CD8-positive, alpha-beta memory T cell (primary cell): ENCODE measurements around the gene GET4. TPM values are rescaled to one million over a fixed set of nuclear protein-coding genes. Genes with fewer than 3 reads are reported as not detected.
A peak's percentile ranks its signal among the peaks of the same experiment; 100 is the strongest.

ENCODE experiments used
- CTCF ChIA-PET: fragments of 350-600 bp; sonication (Branson Sonifier 250); formaldehyde crosslinking; loops from one replicate; lab custom pipeline; 2021; ENCODE audit warnings: antibody characterized with exemption; lab: Charles Lee
- POLR2A ChIA-PET: fragments of 350-600 bp; sonication (Branson Sonifier 250); formaldehyde crosslinking; loops from one replicate; lab custom pipeline; 2021; ENCODE audit warnings: antibody characterized with exemption; lab: Charles Lee
- DNase-seq, 5 donors: peaks; one replicate each; pipeline versions ENCODE4 v3.0.0 to v3.0.0-alpha.2; 2020 to 2022; ENCODE audit warnings: mixed read lengths in 1 of 5
- H3K27ac ChIP-seq: one replicate; pipeline ENCODE4 v1.7.0; 2013; ENCODE audit warnings: low read depth, mild to moderate bottlenecking, low read length, moderate library complexity
- H3K27me3 ChIP-seq: 2 replicates; pipeline ENCODE4 v1.7.0; 2013; ENCODE audit warnings: low read length, mild to moderate bottlenecking; ENCODE audit not compliant: insufficient read depth, poor library complexity, severe bottlenecking
- H3K36me3 ChIP-seq: 2 replicates; pipeline ENCODE4 v1.7.0; 2013; ENCODE audit warnings: mild to moderate bottlenecking, low read length, moderate library complexity; ENCODE audit not compliant: insufficient read depth
- H3K4me1 ChIP-seq: 2 replicates; pipeline ENCODE4 v1.7.0; 2013; ENCODE audit warnings: mild to moderate bottlenecking, low read length, moderate library complexity; ENCODE audit not compliant: insufficient read depth
- H3K4me3 ChIP-seq: 2 replicates; pipeline ENCODE4 v1.7.0; 2013; ENCODE audit warnings: mild to moderate bottlenecking, low read length
- H3K9me3 ChIP-seq: 2 replicates; pipeline ENCODE4 v1.7.0; 2013; ENCODE audit warnings: mild to moderate bottlenecking, low read length
- H3K27ac Mint-ChIP-seq, 8 donors: one replicate each; pipeline ENCODE4 v1.8.0; 2020 to 2021; ENCODE audit warnings: mixed read lengths in 8 of 8, mild to moderate bottlenecking in 6 of 8, inconsistent platforms in 3 of 8, moderate library complexity in 3 of 8
- H3K27me3 Mint-ChIP-seq, 2 donors: one replicate each; pipeline ENCODE4 v1.8.0; 2020 to 2021; ENCODE audit warnings: mixed read lengths in 2 of 2, mild to moderate bottlenecking in 1 of 2, moderate library complexity in 1 of 2
- H3K36me3 Mint-ChIP-seq, 3 donors: one replicate each; pipeline ENCODE4 v1.8.0; 2020 to 2021; ENCODE audit warnings: mixed read lengths in 3 of 3, inconsistent platforms in 1 of 3, mild to moderate bottlenecking in 1 of 3
- H3K4me1 Mint-ChIP-seq, 3 donors: one replicate each; pipeline ENCODE4 v1.8.0; 2020 to 2021; ENCODE audit warnings: mixed read lengths in 3 of 3, inconsistent platforms in 1 of 3, mild to moderate bottlenecking in 1 of 3
- H3K4me3 Mint-ChIP-seq, 7 donors: one replicate each; pipeline ENCODE4 v1.8.0; 2020 to 2021; ENCODE audit warnings: mixed read lengths in 7 of 7, mild to moderate bottlenecking in 6 of 7, moderate library complexity in 4 of 7, inconsistent platforms in 2 of 7
- H3K9me3 Mint-ChIP-seq, 5 donors: one replicate each; pipeline ENCODE4 v1.8.0; 2020 to 2022; ENCODE audit warnings: mixed read lengths in 5 of 5, mild to moderate bottlenecking in 3 of 5, moderate library complexity in 2 of 5, inconsistent platforms in 1 of 5
- polyA plus RNA-seq: library from polyadenylated mRNA; unstranded; fragments of 300-500 nt; fragmentation: Illumina TruSeq; gene quantifications from one replicate; pipeline ENCODE4 v1.2.3, GENCODE V29; 2021
- total RNA-seq, 2 experiments: library from RNA; stranded (reverse); gene quantifications; one replicate each; pipeline ENCODE4 v1.2.3, GENCODE V29; 2021

GET4 gene
- total and polyA plus RNA-seq, 3 experiments from 2014 or later, result 33.6 to 44.9 (median 39.9) TPM

DNA sequence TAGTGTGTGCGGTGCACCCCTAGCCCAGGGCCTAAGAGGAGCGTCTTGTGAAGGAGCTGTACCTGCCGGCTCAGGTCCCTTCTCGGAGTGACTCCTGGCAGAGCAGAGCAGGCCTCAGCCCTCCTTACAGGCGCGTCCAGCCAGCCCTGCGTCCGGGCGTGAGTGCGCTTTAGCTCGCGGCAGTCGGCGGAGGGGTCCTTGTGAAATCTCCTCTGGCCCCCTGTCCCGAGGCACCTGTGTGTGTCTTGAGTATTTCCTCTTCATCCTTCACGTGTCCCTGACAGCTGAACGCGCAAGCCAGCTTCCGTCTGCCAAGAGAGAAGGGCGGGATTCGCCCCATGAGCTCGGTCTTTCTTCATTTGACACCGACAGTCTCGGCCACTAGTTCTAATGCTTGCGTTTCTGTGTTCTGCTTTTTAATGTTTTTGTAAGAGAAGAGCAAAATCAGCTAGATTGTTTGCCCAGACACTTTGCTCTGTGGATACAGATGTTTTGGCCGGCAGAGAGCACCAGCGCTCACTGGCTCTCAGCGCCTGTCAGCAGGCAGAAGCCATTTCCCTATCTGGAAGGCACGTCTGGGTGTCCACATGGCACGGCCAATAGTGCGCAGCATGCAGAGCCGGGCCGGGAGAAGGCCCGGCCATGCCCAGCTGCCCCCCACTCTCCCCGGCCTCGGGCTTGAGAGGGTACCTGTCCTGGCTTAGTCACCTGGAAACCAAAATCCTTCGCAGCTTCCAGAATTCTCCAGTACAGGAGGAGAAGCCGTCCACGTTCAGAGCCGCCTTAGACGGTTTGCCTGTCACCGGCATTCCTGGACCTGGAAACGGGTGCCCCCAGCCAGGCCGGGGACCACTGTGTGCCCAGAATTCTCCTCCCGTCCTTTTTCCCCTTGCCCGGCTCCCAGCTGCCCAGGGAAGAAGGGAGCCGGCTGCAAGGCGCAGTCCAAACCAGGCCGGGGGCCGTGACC is 7.0 kb downstream of the GET4 start:
- Histone ChIP-seq H3K4me1 (peaks cover 14% of the 10 kb centered on the region), H3K9me3 (no peaks in the 10 kb centered on the region), H3K36me3 (peaks cover 13% of the 10 kb centered on the region), H3K4me3 (no peak overlapping the region), H3K27me3 (no peaks in the 10 kb centered on the region), H3K27ac (no peak overlapping the region)
- ChIA-PET CTCF (interaction anchor here (0.6 to 1.2 kb wide), 3 partner anchors 11 to 110 kb away, joined by 3 to 4 read pairs (median 4); no protein-coding TSS in a partner anchor), POLR2A (no interaction called here)
- DNase-seq, result no peak
- Mint-ChIP-seq H3K36me3 (peaks cover 0 to 52% (median 3%) of the 10 kb centered on the region in 3 donors), H3K27ac (peak overlapping the region in 2 of 8 donors; percentile 24 to 58), H3K4me1 (peaks cover 31 to 70% (median 32%) of the 10 kb centered on the region in 3 donors), H3K27me3 (no peaks in the 10 kb centered on the region), H3K4me3 (peak overlapping the region in 1 of 7 donors; percentile 66), H3K9me3 (no peaks in the 10 kb centered on the region)

DNA sequence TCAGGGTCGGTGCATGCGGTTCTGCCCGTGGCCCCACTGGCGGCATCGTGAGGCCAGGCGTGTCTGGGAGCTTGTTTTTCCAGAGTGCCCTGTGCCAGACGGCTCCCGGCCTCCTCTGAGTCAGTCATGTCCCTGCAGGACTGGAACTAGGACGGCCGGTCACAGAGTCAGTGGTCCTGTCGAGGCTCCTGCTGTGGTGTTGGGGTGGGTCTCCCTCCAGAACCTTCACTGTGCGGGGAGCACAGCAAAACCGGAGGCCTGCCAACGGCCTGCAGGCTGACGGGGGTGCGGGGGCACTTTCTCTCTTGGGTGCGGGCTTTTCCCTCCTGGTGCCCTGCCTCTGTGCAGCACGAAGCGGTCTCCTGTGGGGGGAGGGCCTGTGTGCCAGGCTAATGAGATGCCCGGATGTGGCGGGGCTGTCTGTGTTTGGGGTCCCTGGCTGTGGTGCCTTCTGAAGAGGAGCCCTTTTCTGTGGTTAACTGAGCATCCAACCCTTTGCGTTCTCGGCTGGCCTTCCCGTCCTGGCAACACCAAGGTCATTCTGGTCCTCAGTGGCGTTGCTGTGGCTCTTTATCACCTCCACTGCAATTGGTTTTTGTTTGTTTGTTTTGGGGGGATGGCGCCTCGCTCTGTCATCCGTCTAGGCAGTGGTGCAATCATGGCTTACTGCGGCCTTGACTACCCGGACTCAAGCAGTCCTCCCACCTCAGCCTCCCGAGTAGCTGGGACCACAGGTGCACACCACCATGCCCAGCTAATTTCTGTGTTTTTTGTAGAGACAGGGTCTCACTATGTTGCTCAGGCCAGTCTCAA is 8.0 kb downstream of the GET4 start:
- Histone ChIP-seq H3K4me1 (peaks cover 3% of the 10 kb centered on the region), H3K27me3 (no peaks in the 10 kb centered on the region), H3K9me3 (no peaks in the 10 kb centered on the region), H3K36me3 (peaks cover 22% of the 10 kb centered on the region), H3K27ac (no peak overlapping the region), H3K4me3 (no peak overlapping the region)
- POLR2A ChIA-PET, result no interaction called here
- H3K9me3 Mint-ChIP-seq, result no peaks in the 10 kb centered on the region
- H3K27ac Mint-ChIP-seq, result peak overlapping the region in 2 of 8 donors; percentile 54 to 66
- H3K4me3 Mint-ChIP-seq, result peak overlapping the region in 1 of 7 donors; percentile 17
- peaks cover 25 to 61% (median 27%) of the 10 kb centered on the region in 3 donors for H3K4me1 Mint-ChIP-seq
- DNase-seq, result no peak
- peaks cover 0 to 2% of the 10 kb centered on the region in 2 donors for H3K27me3 Mint-ChIP-seq
- CTCF ChIA-PET, result interaction anchor here (1.2 to 2.0 kb wide), 2 partner anchors 41 to 109 kb away, joined by 4 read pairs; no protein-coding TSS in a partner anchor
- peaks cover 0 to 52% (median 3%) of the 10 kb centered on the region in 3 donors for H3K36me3 Mint-ChIP-seq

DNA sequence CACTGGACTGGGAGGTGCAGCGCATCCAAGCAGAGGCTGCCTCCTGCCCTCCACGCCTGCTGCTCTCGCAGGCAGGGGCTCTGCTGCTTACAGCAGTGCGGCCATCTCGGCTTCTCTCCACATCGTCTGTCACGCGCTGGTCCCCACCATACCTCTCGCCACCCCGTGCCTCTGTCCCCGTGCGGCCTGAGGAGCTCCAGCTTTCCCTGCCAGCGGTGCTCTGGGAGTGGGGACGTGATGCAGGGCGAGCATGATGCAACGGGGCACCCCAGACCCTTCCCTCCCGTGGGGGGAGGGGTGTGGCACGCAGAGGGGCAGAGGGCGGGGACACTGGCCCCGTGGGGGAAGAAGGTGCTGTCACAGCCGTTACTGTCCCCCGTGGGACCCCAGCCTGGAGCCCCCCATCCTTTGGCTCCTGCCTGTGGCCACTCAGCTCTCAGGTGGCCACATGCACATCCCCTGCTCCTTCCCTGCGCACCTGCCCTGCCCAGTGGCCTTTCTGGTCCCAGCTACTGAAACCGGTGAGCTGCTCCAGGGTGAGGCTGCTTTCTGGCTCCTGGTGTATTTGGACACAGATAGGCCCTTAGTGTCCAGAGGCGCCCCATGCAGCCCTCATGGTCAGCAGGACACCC is 9.0 kb downstream of the GET4 start:
- Mint-ChIP-seq H3K4me1 (peaks cover 19 to 52% (median 21%) of the 10 kb centered on the region in 3 donors), H3K9me3 (no peaks in the 10 kb centered on the region), H3K36me3 (peaks cover 0 to 51% (median 3%) of the 10 kb centered on the region in 3 donors), H3K27ac (peak overlapping the region in 1 of 8 donors; percentile 71), H3K27me3 (peaks cover 0 to 2% of the 10 kb centered on the region in 2 donors), H3K4me3 (no peak overlapping the region)
- no peak for DNase-seq
- Histone ChIP-seq H3K27me3 (no peaks in the 10 kb centered on the region), H3K4me1 (no peaks in the 10 kb centered on the region), H3K9me3 (no peaks in the 10 kb centered on the region), H3K27ac (no peak overlapping the region), H3K36me3 (peaks cover 22% of the 10 kb centered on the region), H3K4me3 (no peak overlapping the region)
- POLR2A ChIA-PET, result no interaction called here
- CTCF ChIA-PET, result interaction anchor here (2.0 kb wide), 1 partner anchor 40 kb away, joined by 4 read pairs; no protein-coding TSS in a partner anchor

DNA sequence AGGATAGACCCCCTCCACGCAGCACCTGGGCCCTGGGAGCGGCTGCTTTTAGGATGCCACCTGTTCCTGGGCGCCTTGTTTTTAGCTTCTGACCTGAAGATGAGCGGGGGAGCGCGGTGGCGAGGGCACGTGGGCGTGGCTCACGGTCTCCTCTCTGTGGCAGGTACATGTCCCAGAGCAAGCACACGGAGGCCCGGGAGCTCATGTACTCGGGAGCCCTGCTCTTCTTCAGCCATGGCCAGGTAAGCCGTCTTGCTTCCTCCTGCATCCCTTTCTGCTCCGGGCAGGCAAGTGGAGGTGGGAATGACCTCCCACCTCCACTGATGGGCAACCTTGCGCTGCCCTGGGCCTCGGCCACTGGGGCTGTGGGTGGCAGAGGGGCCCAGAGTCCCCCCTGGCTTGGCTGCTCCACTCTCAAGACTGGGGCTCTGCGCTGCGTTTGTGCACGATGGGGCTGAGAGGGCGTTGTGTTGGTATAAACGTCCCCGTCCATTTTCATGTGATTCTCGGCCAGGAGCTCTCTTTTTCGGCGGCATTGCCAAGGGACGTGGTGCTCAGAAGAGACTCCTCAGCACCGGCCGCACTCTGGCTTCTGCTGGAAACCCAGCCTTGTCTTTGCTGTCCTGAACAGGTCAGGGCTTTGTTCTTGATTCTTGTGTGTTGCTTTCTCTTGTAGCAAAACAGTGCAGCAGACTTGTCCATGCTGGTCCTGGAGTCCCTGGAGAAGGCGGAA is 9.7 kb downstream of the GET4 start:
- Histone ChIP-seq H3K36me3 (peaks cover 29% of the 10 kb centered on the region), H3K27me3 (no peaks in the 10 kb centered on the region), H3K4me3 (no peak overlapping the region), H3K4me1 (no peaks in the 10 kb centered on the region), H3K9me3 (no peaks in the 10 kb centered on the region), H3K27ac (no peak overlapping the region)
- no peak overlapping the region for H3K4me3 Mint-ChIP-seq
- CTCF ChIA-PET, result interaction anchor here (1.3 to 2.0 kb wide), 2 partner anchors 13 to 39 kb away, joined by 3 to 4 read pairs; no protein-coding TSS in a partner anchor
- DNase-seq, result peak in 1 of 5 donors; percentile 37
- no peaks in the 10 kb centered on the region for H3K9me3 Mint-ChIP-seq
- peaks cover 0 to 55% (median 4%) of the 10 kb centered on the region in 3 donors for H3K36me3 Mint-ChIP-seq
- H3K4me1 Mint-ChIP-seq, result peaks cover 16 to 47% (median 21%) of the 10 kb centered on the region in 3 donors
- POLR2A ChIA-PET, result no interaction called here
- H3K27ac Mint-ChIP-seq, result peak overlapping the region in 3 of 8 donors; percentile 29 to 77 (median 54)
- H3K27me3 Mint-ChIP-seq, result peaks cover 0 to 2% of the 10 kb centered on the region in 2 donors

DNA sequence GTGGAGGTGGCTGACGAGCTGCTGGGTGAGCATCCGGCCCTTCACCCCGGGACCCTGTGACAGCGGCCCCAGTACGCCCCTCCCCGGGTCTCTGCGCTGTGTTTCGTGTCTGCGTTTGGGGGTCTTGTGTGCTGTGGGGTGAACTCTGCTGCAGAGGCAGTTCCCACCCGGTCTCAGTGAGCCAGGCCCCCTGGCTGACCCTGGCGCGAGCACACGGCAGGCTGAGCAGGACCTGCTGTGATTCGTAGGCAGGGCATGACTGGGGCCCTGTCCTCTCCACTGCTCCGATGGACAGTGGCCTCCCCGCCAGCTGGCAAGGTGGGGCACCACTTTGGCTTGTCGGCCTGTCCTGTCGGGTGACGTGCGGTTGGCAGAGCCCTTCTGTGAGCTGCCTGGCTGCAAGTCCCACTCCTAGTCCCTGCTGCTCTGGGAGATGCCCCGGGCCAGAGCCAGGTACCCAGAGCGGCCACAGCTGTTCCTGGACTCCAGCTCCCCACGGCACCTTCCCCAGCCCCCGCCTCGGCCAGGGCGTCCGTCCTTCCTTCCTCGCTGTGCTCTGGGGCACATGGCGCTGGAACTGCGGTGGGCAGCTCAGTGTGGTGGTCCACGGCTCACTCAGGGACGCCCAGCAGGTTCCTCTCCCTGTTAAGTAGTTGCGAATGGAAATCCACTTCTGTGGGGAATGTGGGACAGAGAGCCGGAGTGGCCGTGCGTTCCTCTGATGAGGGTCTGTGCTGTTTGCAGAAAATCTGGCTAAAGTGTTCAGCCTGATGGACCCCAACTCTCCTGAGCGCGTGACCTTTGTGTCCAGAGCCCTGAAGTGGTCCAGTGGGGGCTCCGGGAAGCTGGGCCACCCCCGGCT is 10.5 kb downstream of the GET4 start:
- peaks cover 0 to 2% of the 10 kb centered on the region in 2 donors for H3K27me3 Mint-ChIP-seq
- H3K27ac Mint-ChIP-seq, result no peak overlapping the region
- peaks cover 14 to 44% (median 16%) of the 10 kb centered on the region in 3 donors for H3K4me1 Mint-ChIP-seq
- H3K4me3 Mint-ChIP-seq, result no peak overlapping the region
- Histone ChIP-seq H3K4me1 (no peaks in the 10 kb centered on the region), H3K9me3 (no peaks in the 10 kb centered on the region), H3K4me3 (no peak overlapping the region), H3K36me3 (peaks cover 33% of the 10 kb centered on the region), H3K27ac (no peak overlapping the region), H3K27me3 (no peaks in the 10 kb centered on the region)
- H3K36me3 Mint-ChIP-seq, result peaks cover 0 to 60% (median 3%) of the 10 kb centered on the region in 3 donors
- ChIA-PET POLR2A (no interaction called here), CTCF (interaction anchor here (1.3 to 2.0 kb wide), 2 partner anchors 14 to 38 kb away, joined by 3 to 4 read pairs; no protein-coding TSS in a partner anchor)
- DNase-seq, result no peak
- H3K9me3 Mint-ChIP-seq, result no peaks in the 10 kb centered on the region

GRCh38 chr7:887488-887820 is 11.1 kb downstream of the GET4 start:
- POLR2A ChIA-PET, result no interaction called here
- no peaks in the 10 kb centered on the region for H3K27me3 ChIP-seq

More at GRCh38 chr7:887488-887820, 11.1 kb downstream of the GET4 start:
- H3K27ac Mint-ChIP-seq, result no peak overlapping the region
- H3K9me3 Mint-ChIP-seq, result peaks cover 0 to 2% (median 0%) of the 10 kb centered on the region in 5 donors
- Histone ChIP-seq H3K27ac (no peak overlapping the region), H3K4me3 (no peak overlapping the region), H3K4me1 (no peaks in the 10 kb centered on the region), H3K9me3 (no peaks in the 10 kb centered on the region), H3K36me3 (peaks cover 38% of the 10 kb centered on the region)
- CTCF ChIA-PET, result interaction anchor here (1.3 kb wide), 1 partner anchor 15 kb away, joined by 3 read pairs; no protein-coding TSS in a partner anchor
- H3K36me3 Mint-ChIP-seq, result peaks cover 3 to 62% (median 4%) of the 10 kb centered on the region in 3 donors
- no peak overlapping the region for H3K4me3 Mint-ChIP-seq
- H3K27me3 Mint-ChIP-seq, result peaks cover 0 to 2% of the 10 kb centered on the region in 2 donors
- peaks cover 11 to 39% (median 13%) of the 10 kb centered on the region in 3 donors for H3K4me1 Mint-ChIP-seq
- no peak for DNase-seq
